IgD-negative memory B cell (primary cell): ENCODE results near the gene KIAA1549. TPM values are rescaled to one million over a fixed set of nuclear protein-coding genes. Genes with fewer than 3 reads are reported as not detected.
A peak's percentile ranks its signal among the peaks of the same experiment; 100 is the strongest.
"Not testable (repeated sequence)": the region's sequence is repeated elsewhere in the genome, so short reads cannot be mapped to it uniquely, and the experiment has no call there.

ENCODE experiments used
- H3K27ac Mint-ChIP-seq, 3 donors: one replicate each; pipeline ENCODE4 v1.8.0; 2020 to 2022; ENCODE audit warnings: mild to moderate bottlenecking in 3 of 3, mixed read lengths in 3 of 3, moderate library complexity in 1 of 3
- H3K27me3 Mint-ChIP-seq: one replicate; pipeline ENCODE4 v1.8.0; 2021; ENCODE audit warnings: mixed read lengths
- H3K36me3 Mint-ChIP-seq: one replicate; pipeline ENCODE4 v1.8.0; 2020; ENCODE audit warnings: mild to moderate bottlenecking, mixed read lengths
- H3K4me1 Mint-ChIP-seq, 3 donors: one replicate each; pipeline ENCODE4 v1.8.0; 2020 to 2022; ENCODE audit warnings: mixed read lengths in 3 of 3, mild to moderate bottlenecking in 1 of 3
- H3K4me3 Mint-ChIP-seq, 4 donors: one replicate each; pipeline ENCODE4 v1.8.0; 2020 to 2022; ENCODE audit warnings: mild to moderate bottlenecking in 4 of 4, mixed read lengths in 4 of 4, moderate library complexity in 3 of 4
- H3K9me3 Mint-ChIP-seq, 3 donors: one replicate each; pipeline ENCODE4 v1.8.0; 2020 to 2021; ENCODE audit warnings: mixed read lengths in 3 of 3, mild to moderate bottlenecking in 1 of 3
- polyA plus RNA-seq: library from polyadenylated mRNA; unstranded; fragments of 300-500 nt; fragmentation: Illumina TruSeq; gene quantifications from one replicate; pipeline ENCODE4 v1.2.3, GENCODE V29; 2021

The KIAA1549 gene
- polyA plus RNA-seq, 1 donor from 2014 or later = not detected

- Mint-ChIP-seq H3K36me3 (no peaks in the 10 kb centered on the region), H3K4me3 (no peak overlapping the region)
Observed at GRCh38 chr7:138834583-138834982, 146.6 kb downstream of the KIAA1549 start.

GRCh38 chr7:138833596-138833995 is 147.6 kb downstream of the KIAA1549 start:
- Mint-ChIP-seq H3K4me3 (no peak overlapping the region), H3K27me3 (peaks cover 9% of the 10 kb centered on the region), H3K4me1 (peaks cover 0 to 2% (median 0%) of the 10 kb centered on the region in 3 donors), H3K36me3 (no peaks in the 10 kb centered on the region), H3K9me3 (peaks cover 0 to 2% (median 0%) of the 10 kb centered on the region in 3 donors), H3K27ac (no peak overlapping the region)

More at GRCh38 chr7:138834583-138834982, 146.6 kb downstream of the KIAA1549 start:
- Mint-ChIP-seq H3K27me3 (peaks cover 9% of the 10 kb centered on the region), H3K4me1 (peaks cover 0 to 2% (median 0%) of the 10 kb centered on the region in 3 donors), H3K27ac (no peak overlapping the region), H3K9me3 (peaks cover 0 to 2% (median 0%) of the 10 kb centered on the region in 3 donors)

GRCh38 chr7:138832966-138833365 is 148.2 kb downstream of the KIAA1549 start:
- no peaks in the 10 kb centered on the region for H3K36me3 Mint-ChIP-seq
- H3K9me3 Mint-ChIP-seq = peaks cover 0 to 2% (median 2%) of the 10 kb centered on the region in 3 donors
- H3K27ac Mint-ChIP-seq = no peak overlapping the region
- no peak overlapping the region for H3K4me3 Mint-ChIP-seq
- H3K27me3 Mint-ChIP-seq = peaks cover 13% of the 10 kb centered on the region
- H3K4me1 Mint-ChIP-seq = peaks cover 0 to 2% (median 0%) of the 10 kb centered on the region in 3 donors

GRCh38 chr7:138829335-138829734 is 151.9 kb downstream of the KIAA1549 start:
- no peak overlapping the region for H3K27ac Mint-ChIP-seq
- peaks cover 0 to under 1% (median 0%) of the 10 kb centered on the region in 3 donors for H3K4me1 Mint-ChIP-seq
- peaks cover 1% of the 10 kb centered on the region for H3K36me3 Mint-ChIP-seq
- H3K27me3 Mint-ChIP-seq = peaks cover 8% of the 10 kb centered on the region
- peaks cover 2 to 5% (median 2%) of the 10 kb centered on the region in 3 donors for H3K9me3 Mint-ChIP-seq
- H3K4me3 Mint-ChIP-seq = no peak overlapping the region

- H3K4me1 Mint-ChIP-seq = no peaks in the 10 kb centered on the region
- no peak overlapping the region for H3K27ac Mint-ChIP-seq
- H3K36me3 Mint-ChIP-seq = peaks cover 1% of the 10 kb centered on the region
- peaks cover 8% of the 10 kb centered on the region for H3K27me3 Mint-ChIP-seq
- no peak overlapping the region for H3K4me3 Mint-ChIP-seq
- H3K9me3 Mint-ChIP-seq = peaks cover 2 to 5% (median 2%) of the 10 kb centered on the region in 3 donors
Observed at GRCh38 chr7:138828302-138828701, 152.9 kb downstream of the KIAA1549 start.

GRCh38 chr7:138825049-138825721 is 156.0 kb downstream of the KIAA1549 start:
- Mint-ChIP-seq H3K27ac (no peak overlapping the region), H3K36me3 (peaks cover 1% of the 10 kb centered on the region), H3K27me3 (peaks cover 3% of the 10 kb centered on the region), H3K4me1 (no peaks in the 10 kb centered on the region), H3K9me3 (peaks cover 0 to 5% (median 2%) of the 10 kb centered on the region in 3 donors), H3K4me3 (no peak overlapping the region)

- Mint-ChIP-seq H3K27me3 (no peaks in the 10 kb centered on the region), H3K27ac (no peak overlapping the region), H3K4me3 (no peak overlapping the region), H3K36me3 (peaks cover 1% of the 10 kb centered on the region), H3K9me3 (peaks cover 0 to 8% (median 0%) of the 10 kb centered on the region in 3 donors), H3K4me1 (no peaks in the 10 kb centered on the region)
Observed at GRCh38 chr7:138822867-138823535, 158.2 kb downstream of the KIAA1549 start.

GRCh38 chr7:138821912-138822311 is 159.3 kb downstream of the KIAA1549 start:
- H3K9me3 Mint-ChIP-seq = peaks cover 0 to 8% (median 0%) of the 10 kb centered on the region in 3 donors
- H3K4me3 Mint-ChIP-seq = no peak overlapping the region
- peaks cover 1% of the 10 kb centered on the region for H3K36me3 Mint-ChIP-seq
- no peaks in the 10 kb centered on the region for H3K4me1 Mint-ChIP-seq
- no peaks in the 10 kb centered on the region for H3K27me3 Mint-ChIP-seq
- no peak overlapping the region for H3K27ac Mint-ChIP-seq

- no peak overlapping the region for H3K4me3 Mint-ChIP-seq
- H3K9me3 Mint-ChIP-seq = peaks cover 0 to 6% (median 0%) of the 10 kb centered on the region in 3 donors
Observed at GRCh38 chr7:138819625-138820024, 161.6 kb downstream of the KIAA1549 start.

GRCh38 chr7:138816650-138817049 is 164.5 kb downstream of the KIAA1549 start:
- no peaks in the 10 kb centered on the region for H3K36me3 Mint-ChIP-seq
- H3K4me3 Mint-ChIP-seq = no peak overlapping the region
- H3K27ac Mint-ChIP-seq = peak overlapping the region in 1 of 3 donors; percentile 47
- peaks cover 0 to 6% (median 0%) of the 10 kb centered on the region in 3 donors for H3K9me3 Mint-ChIP-seq
- no peaks in the 10 kb centered on the region for H3K27me3 Mint-ChIP-seq
- no peaks in the 10 kb centered on the region for H3K4me1 Mint-ChIP-seq

More at GRCh38 chr7:138819625-138820024, 161.6 kb downstream of the KIAA1549 start:
- Mint-ChIP-seq H3K36me3 (no peaks in the 10 kb centered on the region), H3K27me3 (no peaks in the 10 kb centered on the region), H3K4me1 (no peaks in the 10 kb centered on the region), H3K27ac (no peak overlapping the region)

GRCh38 chr7:138814816-138815332 is 166.3 kb downstream of the KIAA1549 start:
- peaks cover 0 to 6% (median 0%) of the 10 kb centered on the region in 3 donors for H3K9me3 Mint-ChIP-seq
- H3K36me3 Mint-ChIP-seq = no peaks in the 10 kb centered on the region
- H3K27ac Mint-ChIP-seq = no peak overlapping the region
- no peaks in the 10 kb centered on the region for H3K4me1 Mint-ChIP-seq
- H3K27me3 Mint-ChIP-seq = no peaks in the 10 kb centered on the region
- no peak overlapping the region for H3K4me3 Mint-ChIP-seq

- Mint-ChIP-seq H3K27ac (no peak overlapping the region), H3K4me3 (no peak overlapping the region), H3K4me1 (no peaks in the 10 kb centered on the region), H3K27me3 (no peaks in the 10 kb centered on the region), H3K9me3 (peaks cover 0 to 6% (median 0%) of the 10 kb centered on the region in 3 donors), H3K36me3 (no peaks in the 10 kb centered on the region)
Observed at GRCh38 chr7:138813945-138814344, 167.2 kb downstream of the KIAA1549 start.

GRCh38 chr7:138811327-138811726 is 169.9 kb downstream of the KIAA1549 start:
- H3K4me1 Mint-ChIP-seq, H3K36me3 Mint-ChIP-seq, H3K9me3 Mint-ChIP-seq, H3K27me3 Mint-ChIP-seq, H3K27ac Mint-ChIP-seq, H3K4me3 Mint-ChIP-seq: not testable (repeated sequence)

- peaks cover 3 to 8% (median 6%) of the 10 kb centered on the region in 3 donors for H3K9me3 Mint-ChIP-seq
- no peaks in the 10 kb centered on the region for H3K36me3 Mint-ChIP-seq
- H3K4me1 Mint-ChIP-seq = no peaks in the 10 kb centered on the region
- H3K4me3 Mint-ChIP-seq = no peak overlapping the region
- H3K27me3 Mint-ChIP-seq = no peaks in the 10 kb centered on the region
- H3K27ac Mint-ChIP-seq = no peak overlapping the region
Observed at GRCh38 chr7:138809346-138809745, 171.8 kb downstream of the KIAA1549 start.

GRCh38 chr7:138804618-138805017 is 176.6 kb downstream of the KIAA1549 start:
- Mint-ChIP-seq H3K27ac (no peak overlapping the region), H3K4me1 (no peaks in the 10 kb centered on the region), H3K9me3 (peaks cover 3 to 12% (median 6%) of the 10 kb centered on the region in 3 donors), H3K4me3 (no peak overlapping the region), H3K27me3 (no peaks in the 10 kb centered on the region), H3K36me3 (no peaks in the 10 kb centered on the region)
